ENCODE data around the gene NUBPL.

Gene NUBPL

DNA sequence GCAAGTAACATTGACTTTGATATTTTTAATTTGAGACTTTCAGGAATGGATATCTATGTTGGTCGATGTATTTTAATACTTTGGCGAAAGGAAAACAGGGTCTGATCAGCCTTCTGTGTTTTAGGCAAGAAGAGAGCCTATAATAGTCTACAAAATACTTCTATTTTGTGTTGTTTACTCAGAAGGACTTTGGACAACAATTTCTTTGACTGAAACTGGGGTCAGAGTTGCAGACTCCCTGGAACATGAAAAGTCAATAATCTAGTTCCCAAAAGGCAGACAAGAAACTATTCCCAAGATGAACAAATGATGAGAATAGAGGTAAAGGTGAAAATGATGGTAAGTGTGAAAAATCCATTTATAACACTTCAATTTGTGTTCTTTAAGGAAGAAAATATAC, 10.6 kb upstream of the NUBPL start:
- Histone ChIP-seq H3K9me3 (replicated peaks; ENCODE audit: low read length) (no peaks in the 10 kb centered on the region), H3K4me2 (ENCODE audit: low read length) (no peak overlapping the region), H3K4me1 (ENCODE audit: control insufficient read depth, insufficient read depth, low read length) (no peaks in the 10 kb centered on the region), H3K9ac (ENCODE audit: low read depth, low read length) (no peak overlapping the region), H3K36me3 (ENCODE audit: insufficient read depth, low read length) (no peaks in the 10 kb centered on the region), H3K27me3 (ENCODE audit: control insufficient read depth, insufficient read depth, low read length) (peaks cover 40% of the 10 kb centered on the region), H3K4me3 (ENCODE audit: low read length) (no peak overlapping the region)

DNA sequence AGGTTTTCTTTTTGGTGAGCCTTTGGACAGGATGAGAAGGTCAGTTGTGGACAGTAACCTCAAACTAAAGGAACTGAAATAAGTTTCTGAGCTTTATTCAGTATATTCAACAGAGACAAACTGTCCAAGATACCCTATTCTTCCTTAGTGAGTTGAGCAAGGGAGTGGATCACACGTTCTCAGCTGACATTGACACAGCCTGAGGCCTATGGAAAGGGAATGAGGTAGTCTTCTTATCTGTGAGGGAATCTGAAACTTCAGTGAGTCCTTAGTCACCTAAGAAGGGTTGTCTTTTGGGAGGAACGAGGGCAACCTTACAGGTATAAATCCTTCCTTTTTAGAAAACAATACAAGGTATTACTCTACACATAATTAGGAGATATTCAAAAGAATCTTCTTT, 5.0 kb upstream of the NUBPL start:
- Histone ChIP-seq H3K9ac (ENCODE audit: low read depth, low read length) (no peak overlapping the region), H3K27me3 (ENCODE audit: control insufficient read depth, insufficient read depth, low read length) (peaks cover 51% of the 10 kb centered on the region), H3K36me3 (ENCODE audit: insufficient read depth, low read length) (no peaks in the 10 kb centered on the region), H3K4me3 (ENCODE audit: low read length) (no peak overlapping the region), H3K9me3 (replicated peaks; ENCODE audit: low read length) (no peaks in the 10 kb centered on the region), H3K4me1 (ENCODE audit: control insufficient read depth, insufficient read depth, low read length) (no peaks in the 10 kb centered on the region), H3K4me2 (ENCODE audit: low read length) (no peak overlapping the region)

DNA sequence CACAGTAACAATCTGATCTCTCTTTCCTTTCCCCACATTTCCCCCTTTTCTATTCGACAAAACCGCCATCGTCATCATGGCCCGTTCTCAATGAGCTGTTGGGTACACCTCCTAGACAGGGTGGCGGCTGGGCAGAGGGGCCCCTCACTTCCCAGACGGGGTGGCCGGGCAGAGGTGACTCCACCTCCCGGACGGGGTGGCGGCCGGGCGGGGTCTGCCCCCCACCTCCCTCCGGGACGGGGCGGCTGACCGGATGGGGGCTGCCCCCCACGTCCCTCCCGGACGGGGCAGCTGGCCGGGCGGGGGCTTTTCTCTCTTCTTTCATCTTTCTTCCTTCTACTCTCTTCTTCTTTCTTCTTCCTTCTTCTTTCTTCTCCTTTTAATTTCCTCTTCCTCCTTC, 1.3 kb upstream of the NUBPL start:
- Histone ChIP-seq H3K4me2 (ENCODE audit: low read length) (no peak overlapping the region), H3K27me3 (ENCODE audit: control insufficient read depth, insufficient read depth, low read length) (peaks cover 22% of the 10 kb centered on the region), H3K36me3 (ENCODE audit: insufficient read depth, low read length) (no peaks in the 10 kb centered on the region), H3K4me1 (ENCODE audit: control insufficient read depth, insufficient read depth, low read length) (peaks cover 7% of the 10 kb centered on the region), H3K9ac (ENCODE audit: low read depth, low read length) (no peak overlapping the region), H3K9me3 (replicated peaks; ENCODE audit: low read length) (no peaks in the 10 kb centered on the region), H3K4me3 (ENCODE audit: low read length) (no peak overlapping the region)

DNA sequence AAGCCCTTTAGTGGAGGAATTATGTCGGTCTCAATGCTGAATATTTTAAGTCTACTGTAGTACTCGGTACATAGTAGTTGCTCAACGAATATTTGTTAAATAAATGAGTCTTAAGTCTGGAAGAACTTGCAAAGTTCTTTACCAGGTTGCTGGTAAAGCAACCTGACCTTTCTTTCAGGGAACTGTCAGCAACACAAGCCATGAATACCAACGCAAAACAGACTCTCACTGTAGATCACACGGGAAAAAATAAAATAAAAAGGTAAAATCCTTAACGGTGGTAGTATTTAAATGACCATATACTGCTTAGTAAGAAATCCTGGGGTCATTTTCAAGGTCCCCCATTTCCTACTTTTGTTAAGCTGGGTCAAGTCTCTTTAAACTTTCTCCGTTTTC, 447 bp upstream of the NUBPL start:
- H3K4me3 ChIP-seq (ENCODE audit: low read length), result peak overlapping the region; percentile 87
- H3K36me3 ChIP-seq (ENCODE audit: insufficient read depth, low read length), result no peaks in the 10 kb centered on the region
- peaks cover 7% of the 10 kb centered on the region for H3K4me1 ChIP-seq (ENCODE audit: control insufficient read depth, insufficient read depth, low read length)
- peak overlapping the region; percentile 90 for H3K4me2 ChIP-seq (ENCODE audit: low read length)
- peak overlapping the region; percentile 92 for H3K9ac ChIP-seq (ENCODE audit: low read depth, low read length)
- no peaks in the 10 kb centered on the region for H3K9me3 ChIP-seq (replicated peaks; ENCODE audit: low read length)
- H3K27me3 ChIP-seq (ENCODE audit: control insufficient read depth, insufficient read depth, low read length), result peaks cover 15% of the 10 kb centered on the region

DNA sequence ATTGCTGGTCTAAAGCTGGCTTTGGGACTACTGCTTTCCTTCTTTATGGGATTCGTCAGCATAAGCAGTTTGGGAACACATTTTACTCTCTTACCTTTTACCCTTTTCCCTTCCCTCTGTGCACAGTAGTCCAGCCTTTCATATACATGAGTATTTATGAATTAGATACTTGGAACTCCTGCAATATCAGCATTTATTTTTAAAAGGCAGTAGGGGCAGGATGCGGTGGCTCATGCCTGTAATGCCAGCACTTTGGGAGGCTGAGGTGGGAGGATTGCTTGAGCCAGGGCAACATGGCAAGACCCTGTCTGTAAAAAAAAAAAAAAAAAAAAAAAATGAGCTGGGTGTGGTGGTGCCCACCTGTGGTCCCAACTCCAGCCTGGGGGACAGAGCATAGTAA, 3.0 kb downstream of the NUBPL start:
- H3K4me3 ChIP-seq (ENCODE audit: low read length), result no peak overlapping the region
- no peak overlapping the region for H3K4me2 ChIP-seq (ENCODE audit: low read length)
- no peaks in the 10 kb centered on the region for H3K9me3 ChIP-seq (replicated peaks; ENCODE audit: low read length)
- H3K27me3 ChIP-seq (ENCODE audit: control insufficient read depth, insufficient read depth, low read length), result no peaks in the 10 kb centered on the region
- peaks cover 22% of the 10 kb centered on the region for H3K4me1 ChIP-seq (ENCODE audit: control insufficient read depth, insufficient read depth, low read length)
- H3K9ac ChIP-seq (ENCODE audit: low read depth, low read length), result no peak overlapping the region
- H3K36me3 ChIP-seq (ENCODE audit: insufficient read depth, low read length), result no peaks in the 10 kb centered on the region

DNA sequence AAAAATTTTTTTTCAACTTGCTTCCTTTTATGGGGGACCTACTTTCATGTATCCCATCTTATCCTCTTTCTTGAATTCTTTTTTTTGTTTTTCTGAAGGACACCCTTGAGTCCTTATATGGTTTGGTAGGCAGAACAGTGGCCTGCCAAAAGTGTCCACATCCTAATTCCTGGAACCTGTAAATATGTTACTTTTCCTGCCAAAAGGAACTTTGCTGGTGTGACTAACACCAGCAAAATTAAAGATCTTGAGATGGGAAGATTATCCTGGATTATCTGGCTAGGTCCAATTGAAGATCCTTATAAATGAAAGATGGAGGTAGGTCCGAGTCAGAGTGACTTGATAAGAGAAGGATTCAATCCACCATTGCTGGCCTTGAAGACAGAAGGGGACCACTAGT, 5.3 kb downstream of the NUBPL start:
- no peaks in the 10 kb centered on the region for H3K9me3 ChIP-seq (replicated peaks; ENCODE audit: low read length)
- H3K4me2 ChIP-seq (ENCODE audit: low read length), result no peak overlapping the region
- H3K27me3 ChIP-seq (ENCODE audit: control insufficient read depth, insufficient read depth, low read length), result no peaks in the 10 kb centered on the region
- no peaks in the 10 kb centered on the region for H3K36me3 ChIP-seq (ENCODE audit: insufficient read depth, low read length)
- no peak overlapping the region for H3K4me3 ChIP-seq (ENCODE audit: low read length)
- H3K9ac ChIP-seq (ENCODE audit: low read depth, low read length), result no peak overlapping the region
- H3K4me1 ChIP-seq (ENCODE audit: control insufficient read depth, insufficient read depth, low read length), result peaks cover 22% of the 10 kb centered on the region

DNA sequence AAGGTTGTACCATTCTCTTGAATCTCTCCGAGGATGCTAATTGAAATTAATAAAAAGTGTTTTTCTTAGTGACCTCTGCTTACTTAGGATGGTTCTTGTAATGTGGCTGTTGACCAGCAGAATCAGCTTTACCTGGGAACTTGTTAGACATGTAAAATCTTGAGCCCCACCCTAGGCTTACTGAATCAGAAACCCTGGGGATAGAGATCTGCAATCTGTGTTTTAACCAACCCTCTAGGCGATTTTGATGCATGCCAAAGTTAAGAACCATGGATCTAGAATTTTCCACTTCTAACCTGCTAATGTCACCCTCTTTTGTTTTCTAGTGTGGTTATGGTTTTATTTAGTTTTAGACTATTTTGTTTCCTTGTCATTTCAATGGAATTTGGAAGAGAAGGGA, 6.5 kb downstream of the NUBPL start:
- no peaks in the 10 kb centered on the region for H3K27me3 ChIP-seq (ENCODE audit: control insufficient read depth, insufficient read depth, low read length)
- H3K4me3 ChIP-seq (ENCODE audit: low read length), result no peak overlapping the region
- peak overlapping the region; percentile 47 for H3K4me2 ChIP-seq (ENCODE audit: low read length)
- peak overlapping the region; percentile 49 for H3K9ac ChIP-seq (ENCODE audit: low read depth, low read length)
- no peaks in the 10 kb centered on the region for H3K36me3 ChIP-seq (ENCODE audit: insufficient read depth, low read length)
- H3K9me3 ChIP-seq (replicated peaks; ENCODE audit: low read length), result no peaks in the 10 kb centered on the region
- peaks cover 15% of the 10 kb centered on the region for H3K4me1 ChIP-seq (ENCODE audit: control insufficient read depth, insufficient read depth, low read length)

DNA sequence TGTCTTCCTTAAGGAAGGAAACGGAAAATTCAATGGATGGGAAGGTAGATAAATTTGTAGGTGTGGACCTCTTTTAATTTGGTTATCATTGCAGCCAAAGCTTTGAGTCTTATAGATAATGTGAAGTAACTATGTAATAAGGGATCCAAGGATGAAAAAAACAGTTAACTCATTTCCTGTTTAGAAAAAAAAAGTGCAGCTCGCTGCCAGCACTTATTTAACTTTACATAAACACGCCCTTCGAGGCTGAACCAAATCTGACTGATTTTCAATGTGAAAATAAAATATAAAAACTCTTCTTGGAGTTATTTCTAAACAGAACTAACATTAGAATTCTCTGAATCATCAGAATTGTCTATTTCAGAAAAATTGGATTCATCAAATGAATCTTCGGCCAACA, 7.0 kb downstream of the NUBPL start:
- Histone ChIP-seq H3K27me3 (ENCODE audit: control insufficient read depth, insufficient read depth, low read length) (no peaks in the 10 kb centered on the region), H3K4me1 (ENCODE audit: control insufficient read depth, insufficient read depth, low read length) (peaks cover 15% of the 10 kb centered on the region), H3K4me2 (ENCODE audit: low read length) (peak overlapping the region; percentile 47), H3K36me3 (ENCODE audit: insufficient read depth, low read length) (peaks cover under 1% of the 10 kb centered on the region), H3K9me3 (replicated peaks; ENCODE audit: low read length) (no peaks in the 10 kb centered on the region), H3K4me3 (ENCODE audit: low read length) (no peak overlapping the region), H3K9ac (ENCODE audit: low read depth, low read length) (peak overlapping the region; percentile 49)

DNA sequence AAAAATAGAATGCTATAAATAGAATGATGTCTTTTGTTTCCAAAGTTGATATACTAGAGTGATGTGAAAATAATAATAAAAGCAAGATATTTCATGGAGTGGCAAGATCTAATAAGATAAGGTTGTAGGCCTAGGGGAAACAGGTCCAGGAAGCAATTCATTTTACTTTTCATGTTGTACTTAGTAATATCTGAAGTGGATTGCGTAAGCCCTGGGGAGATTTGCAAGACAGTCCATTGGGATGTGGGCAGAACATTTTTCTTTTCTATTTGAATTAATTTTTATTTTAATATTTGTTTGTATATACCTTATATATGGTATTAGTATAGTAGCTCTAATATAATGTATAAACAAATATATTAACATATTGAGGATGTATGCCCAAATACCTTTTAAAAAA, 7.5 kb downstream of the NUBPL start:
- Histone ChIP-seq H3K4me2 (ENCODE audit: low read length) (peak overlapping the region; percentile 47), H3K36me3 (ENCODE audit: insufficient read depth, low read length) (peaks cover 2% of the 10 kb centered on the region), H3K9me3 (replicated peaks; ENCODE audit: low read length) (no peaks in the 10 kb centered on the region), H3K9ac (ENCODE audit: low read depth, low read length) (peak overlapping the region; percentile 49), H3K27me3 (ENCODE audit: control insufficient read depth, insufficient read depth, low read length) (no peaks in the 10 kb centered on the region), H3K4me3 (ENCODE audit: low read length) (no peak overlapping the region), H3K4me1 (ENCODE audit: control insufficient read depth, insufficient read depth, low read length) (peaks cover 15% of the 10 kb centered on the region)

DNA sequence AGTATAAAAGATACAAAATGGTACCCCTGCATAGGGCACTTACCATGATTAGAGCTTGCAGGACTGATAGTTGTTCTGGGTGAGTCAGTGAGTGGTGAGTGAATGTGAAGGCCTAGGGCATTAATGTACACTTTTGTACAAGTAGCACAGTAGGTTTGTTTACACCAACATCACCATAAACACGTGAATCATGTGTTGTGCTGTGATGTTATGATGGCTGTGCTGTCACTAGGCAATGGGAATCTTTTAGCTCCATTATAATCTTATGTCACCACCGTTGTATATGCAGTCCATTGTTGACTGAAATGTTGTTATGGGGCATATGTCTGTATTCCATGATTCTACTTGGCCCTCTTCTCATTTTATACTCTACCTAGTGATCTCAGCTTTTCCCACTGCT, 11.8 kb downstream of the NUBPL start:
- peaks cover 10% of the 10 kb centered on the region for H3K4me1 ChIP-seq (ENCODE audit: control insufficient read depth, insufficient read depth, low read length)
- H3K4me2 ChIP-seq (ENCODE audit: low read length), result no peak overlapping the region
- no peak overlapping the region for H3K9ac ChIP-seq (ENCODE audit: low read depth, low read length)
- H3K9me3 ChIP-seq (replicated peaks; ENCODE audit: low read length), result no peaks in the 10 kb centered on the region
- H3K36me3 ChIP-seq (ENCODE audit: insufficient read depth, low read length), result peaks cover 2% of the 10 kb centered on the region
- no peak overlapping the region for H3K4me3 ChIP-seq (ENCODE audit: low read length)
- no peaks in the 10 kb centered on the region for H3K27me3 ChIP-seq (ENCODE audit: control insufficient read depth, insufficient read depth, low read length)

DNA sequence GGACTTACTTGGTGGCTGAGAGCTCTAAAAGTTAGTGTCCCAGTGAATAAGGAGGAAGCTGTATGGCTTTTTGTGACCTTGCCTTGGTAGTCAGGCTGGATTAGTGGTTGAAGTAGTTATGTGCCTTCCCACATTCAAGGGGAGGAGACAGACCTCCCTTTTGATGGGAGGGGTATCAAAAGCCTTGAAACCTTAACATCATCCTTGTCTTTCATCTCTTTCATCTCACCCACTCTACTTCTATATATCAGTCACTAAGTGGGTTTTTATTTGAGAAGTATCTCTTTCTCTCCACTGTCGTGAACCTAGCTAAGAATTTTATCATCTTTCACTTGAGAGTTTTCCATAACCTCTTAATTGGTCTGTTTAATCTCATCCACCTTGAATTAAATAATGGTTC, 15.7 kb downstream of the NUBPL start:
- no peaks in the 10 kb centered on the region for H3K4me1 ChIP-seq (ENCODE audit: control insufficient read depth, insufficient read depth, low read length)
- H3K36me3 ChIP-seq (ENCODE audit: insufficient read depth, low read length), result peaks cover 2% of the 10 kb centered on the region
- H3K9me3 ChIP-seq (replicated peaks; ENCODE audit: low read length), result no peaks in the 10 kb centered on the region
- no peak overlapping the region for H3K4me2 ChIP-seq (ENCODE audit: low read length)
- H3K27me3 ChIP-seq (ENCODE audit: control insufficient read depth, insufficient read depth, low read length), result no peaks in the 10 kb centered on the region
- no peak overlapping the region for H3K9ac ChIP-seq (ENCODE audit: low read depth, low read length)
- no peak overlapping the region for H3K4me3 ChIP-seq (ENCODE audit: low read length)

DNA sequence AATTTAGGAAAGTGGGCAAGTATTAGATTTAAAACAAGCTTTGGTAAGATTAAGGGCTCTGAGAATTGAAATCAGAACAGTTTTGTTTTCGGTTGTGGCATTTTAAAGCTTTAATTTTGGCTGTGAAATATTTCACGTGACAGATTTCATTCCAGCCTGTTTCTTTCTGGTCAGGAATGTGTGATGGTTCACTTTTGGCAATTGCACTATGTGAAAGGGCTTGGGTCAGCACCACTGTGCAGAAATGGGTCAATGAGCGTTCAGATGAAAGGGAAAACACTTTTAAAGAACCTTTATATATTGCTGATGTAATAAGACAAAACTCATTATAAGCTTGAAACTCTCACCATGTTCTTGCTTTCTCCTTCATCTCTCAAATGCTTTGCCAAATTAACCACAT, 17.1 kb downstream of the NUBPL start:
- Histone ChIP-seq H3K4me3 (ENCODE audit: low read length) (no peak overlapping the region), H3K36me3 (ENCODE audit: insufficient read depth, low read length) (peaks cover under 1% of the 10 kb centered on the region), H3K27me3 (ENCODE audit: control insufficient read depth, insufficient read depth, low read length) (no peaks in the 10 kb centered on the region), H3K9ac (ENCODE audit: low read depth, low read length) (no peak overlapping the region), H3K4me2 (ENCODE audit: low read length) (no peak overlapping the region), H3K9me3 (replicated peaks; ENCODE audit: low read length) (no peaks in the 10 kb centered on the region), H3K4me1 (ENCODE audit: control insufficient read depth, insufficient read depth, low read length) (no peaks in the 10 kb centered on the region)

Data from skeletal muscle satellite cell (primary cell).